DMS79 treated with DMSO at 0.1 percent for 48 hours (cell line): Measurements from ENCODE around the gene ZSCAN32.

ENCODE experiments used
- DNase-seq: peaks from one replicate; lab custom pipeline; 2025; lab: John Stamatoyannopoulos, UW

The ZSCAN32 gene

GRCh38 chr16:3400779-3401688, at the start of gene ZSCAN32, which contains the start of gene ZNF174:
Gene ZSCAN32, minus strand, starts transcription at chr16:3401004. Its CDS starts 3,447 bp downstream, at chr16:3397557.
Gene ZNF174, plus strand, starts transcription at chr16:3401215. Its CDS starts 790 bp downstream, at chr16:3402005.
- DNase-seq = peak; percentile 96

GRCh38 chr16:3444032-3444388, 43.2 kb upstream of the ZSCAN32 start:
- no peak for DNase-seq

GRCh38 chr16:3443108-3444031, 42.6 kb upstream of the ZSCAN32 start, which contains the start of the genes NAA60 and ZNF597:
Gene NAA60, plus strand, starts transcription at chr16:3443680. Its CDS starts 32,548 bp downstream, at chr16:3476228.
Gene ZNF597, minus strand, starts transcription at chr16:3443504. Its CDS starts 351 bp downstream, at chr16:3443153.
- DNase-seq = peak; percentile 82

GRCh38 chr16:3439637-3440036, 38.8 kb upstream of the ZSCAN32 start:
- no peak for DNase-seq

GRCh38 chr16:3434373-3434772, 33.6 kb upstream of the ZSCAN32 start:
- no peak for DNase-seq

- DNase-seq = no peak
Observed at GRCh38 chr16:3431779-3432219, 31.0 kb upstream of the ZSCAN32 start.

- no peak for DNase-seq
Observed at GRCh38 chr16:3413730-3414379, 13.1 kb upstream of the ZSCAN32 start.

- DNase-seq = no peak
Observed at GRCh38 chr16:3408561-3409197, 7.9 kb upstream of the ZSCAN32 start.

- peak; percentile 45 for DNase-seq
Observed at GRCh38 chr16:3401719-3402397, 1.1 kb upstream of the ZSCAN32 start.

GRCh38 chr16:3400446-3400778, 392 bp downstream of the ZSCAN32 start:
- DNase-seq = no peak

GRCh38 chr16:3389663-3390338, 11.0 kb downstream of the ZSCAN32 start:
- no peak for DNase-seq

GRCh38 chr16:3388325-3388724, 12.5 kb downstream of the ZSCAN32 start:
- no peak for DNase-seq

- no peak for DNase-seq
Observed at GRCh38 chr16:3383045-3383448, 17.8 kb downstream of the ZSCAN32 start.

GRCh38 chr16:3377917-3378316, 22.9 kb downstream of the ZSCAN32 start:
- DNase-seq = no peak

- DNase-seq = no peak
Observed at GRCh38 chr16:3375680-3376079, 25.1 kb downstream of the ZSCAN32 start.

GRCh38 chr16:3369073-3369472, 31.7 kb downstream of the ZSCAN32 start:
- DNase-seq = no peak

GRCh38 chr16:3364774-3365427, 35.9 kb downstream of the ZSCAN32 start:
- DNase-seq = no peak

- DNase-seq = no peak
Observed at GRCh38 chr16:3363793-3364192, 37.0 kb downstream of the ZSCAN32 start.

- DNase-seq = no peak
Observed at GRCh38 chr16:3362931-3363330, 37.9 kb downstream of the ZSCAN32 start.

- no peak for DNase-seq
Observed at GRCh38 chr16:3358871-3359270, 41.9 kb downstream of the ZSCAN32 start.
